Measurements from ENCODE around the gene TNNI3K. TPM values are rescaled to one million over a fixed set of nuclear protein-coding genes. Genes with fewer than 3 reads are reported as not detected.

TNNI3K gene
- total RNA-seq, 1 donor from 2014 or later = 3.1 TPM

GRCh38 chr1:74392186-74392585 is 157.0 kb downstream of the TNNI3K start:
- DNase-seq = no peak

DNA sequence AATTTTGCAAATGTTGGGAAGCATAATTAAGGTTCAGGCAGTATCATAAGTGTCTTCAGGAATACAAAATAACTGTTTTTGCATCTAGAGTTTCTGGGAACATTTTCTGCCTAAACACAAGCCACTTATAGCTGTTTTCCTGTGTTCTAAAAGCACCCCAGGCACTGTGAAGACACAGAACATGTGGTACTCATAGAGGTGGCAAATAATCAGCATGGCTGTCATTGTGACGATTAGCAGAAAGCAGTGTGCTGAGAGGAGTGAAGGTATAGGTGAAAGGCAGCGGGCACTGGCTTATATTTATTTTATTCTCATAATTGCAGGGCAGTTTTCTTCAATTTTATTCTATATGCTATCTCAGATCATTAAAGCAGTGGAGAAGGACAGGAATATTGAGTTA is 157.7 kb downstream of the TNNI3K start:
- DNase-seq = no peak

GRCh38 chr1:74395571-74395970 is 160.4 kb downstream of the TNNI3K start:
- peak; percentile 14 for DNase-seq

DNA sequence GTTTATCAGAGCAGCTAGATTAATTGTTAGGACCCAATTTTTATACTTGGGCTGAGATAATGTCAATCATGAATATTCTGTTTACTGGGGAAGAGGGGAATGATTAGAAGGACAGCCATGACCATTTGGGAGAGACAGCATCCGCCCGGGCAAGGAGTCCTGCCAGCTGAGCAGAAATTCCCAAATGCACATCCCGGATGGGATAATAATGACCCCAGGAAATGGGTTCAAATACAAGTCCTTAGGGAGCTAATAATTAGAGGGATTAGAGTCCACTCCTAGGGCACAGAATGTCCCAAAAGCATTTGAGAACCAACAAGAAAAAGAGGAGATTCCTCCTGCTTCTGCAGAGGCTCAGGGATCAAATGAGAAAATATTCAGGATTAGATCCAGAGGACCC is 161.3 kb downstream of the TNNI3K start:
- no peak for DNase-seq

DNA sequence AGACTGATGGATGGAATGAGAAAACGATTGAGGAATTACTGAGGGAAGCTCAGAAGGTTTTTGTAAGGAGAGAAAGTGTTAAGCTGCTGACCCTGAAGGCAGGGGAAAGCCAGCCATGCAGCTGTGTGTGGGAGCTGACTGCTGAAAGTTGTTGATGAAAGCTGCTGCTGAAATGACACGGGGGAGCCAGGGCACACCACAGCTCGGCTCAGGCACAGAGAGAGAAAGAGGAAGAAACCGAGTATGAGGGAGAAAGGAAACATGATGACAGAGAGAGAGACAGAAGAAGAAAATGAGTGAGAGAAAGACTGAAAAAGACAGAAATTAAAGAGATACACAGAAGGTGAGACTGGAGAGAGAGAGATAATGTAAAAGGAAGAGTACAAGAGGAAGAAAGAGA is 161.7 kb downstream of the TNNI3K start:
- DNase-seq = peak; percentile 7

GRCh38 chr1:74399249-74399648 is 164.1 kb downstream of the TNNI3K start:
- DNase-seq = no peak

DNA sequence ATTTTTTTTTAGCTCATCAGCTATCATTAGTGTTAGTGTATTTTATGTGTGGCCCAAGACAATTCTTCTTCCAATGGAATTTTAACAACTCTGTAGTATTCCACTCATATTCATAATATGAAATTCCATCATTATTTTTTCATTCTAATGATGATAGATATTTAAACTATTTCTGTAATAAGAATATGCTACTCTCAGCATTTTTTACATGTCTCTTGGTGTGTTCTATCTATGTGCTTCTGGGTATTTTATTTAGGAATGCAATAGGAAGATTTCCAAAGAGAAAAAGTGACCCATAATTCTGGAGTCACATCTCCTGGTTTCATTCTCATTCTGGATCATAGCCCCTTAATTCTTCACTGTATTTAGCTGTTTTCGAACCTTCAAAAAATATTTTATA is 167.7 kb downstream of the TNNI3K start:
- no peak for DNase-seq

GRCh38 chr1:74403606-74404005 is 168.4 kb downstream of the TNNI3K start:
- DNase-seq = peak; percentile 17

DNA sequence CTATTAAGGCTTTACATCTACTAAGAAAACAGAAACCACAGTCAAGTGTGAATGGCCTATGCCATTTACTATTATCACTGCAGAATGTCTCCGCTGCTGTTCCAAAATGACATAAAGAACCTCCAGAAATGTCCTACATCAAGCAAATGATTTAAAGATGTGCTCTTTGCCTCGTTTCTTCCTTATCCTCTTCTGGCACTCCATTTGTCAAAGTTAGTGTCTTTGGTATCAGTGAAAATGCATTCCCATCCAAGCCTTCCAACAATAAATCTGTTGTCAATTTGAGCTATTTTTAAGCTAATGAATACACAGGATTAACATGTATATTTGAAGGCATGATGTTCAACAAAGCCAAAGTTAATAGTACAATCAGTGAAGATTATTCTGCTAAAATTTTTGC is 171.6 kb downstream of the TNNI3K start:
- peak; percentile 20 for DNase-seq

DNA sequence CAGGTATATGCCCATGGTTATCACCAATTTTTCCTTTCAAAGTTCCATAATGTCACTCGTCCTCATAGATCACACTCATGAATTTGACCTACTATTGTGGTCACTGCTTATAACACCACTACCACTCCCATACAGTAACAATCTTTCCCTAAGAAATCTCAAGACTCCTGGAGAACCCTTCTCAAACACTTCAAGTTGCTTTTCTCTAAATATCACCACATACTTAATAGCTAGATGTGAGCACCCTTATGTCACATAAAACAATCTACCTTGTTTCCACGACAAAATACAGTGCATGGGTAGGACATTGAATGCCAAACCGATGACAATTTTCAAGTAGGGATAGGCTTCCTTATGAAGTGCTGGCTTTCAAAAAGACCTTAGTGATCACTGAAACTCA is 172.7 kb downstream of the TNNI3K start:
- no peak for DNase-seq

DNA sequence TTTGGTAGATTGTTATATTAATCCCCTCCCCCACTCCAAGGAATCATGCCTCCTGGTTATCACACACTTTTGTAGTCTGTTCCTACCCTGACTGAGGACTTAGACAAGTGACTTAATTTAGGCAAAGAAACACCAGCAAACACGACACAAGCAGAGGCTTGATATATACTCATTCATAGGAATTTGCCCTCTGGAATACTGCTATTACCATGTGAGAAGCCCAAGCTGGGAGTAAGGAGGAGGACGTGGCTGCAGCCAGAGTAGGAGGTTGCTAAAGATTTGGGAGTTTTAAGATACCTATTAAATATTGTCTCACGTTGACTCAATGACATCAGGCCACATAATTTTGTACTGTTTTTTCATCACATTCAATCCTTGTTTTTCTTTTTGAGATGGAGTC is 177.1 kb downstream of the TNNI3K start:
- no peak for DNase-seq

- no peak for DNase-seq
These were observed 180.7 kb downstream of the TNNI3K start for GRCh38 chr1:74415935-74416334.

GRCh38 chr1:74419611-74420010 is 184.4 kb downstream of the TNNI3K start:
- DNase-seq = no peak

GRCh38 chr1:74420467-74420866 is 185.3 kb downstream of the TNNI3K start:
- DNase-seq = no peak

DNA sequence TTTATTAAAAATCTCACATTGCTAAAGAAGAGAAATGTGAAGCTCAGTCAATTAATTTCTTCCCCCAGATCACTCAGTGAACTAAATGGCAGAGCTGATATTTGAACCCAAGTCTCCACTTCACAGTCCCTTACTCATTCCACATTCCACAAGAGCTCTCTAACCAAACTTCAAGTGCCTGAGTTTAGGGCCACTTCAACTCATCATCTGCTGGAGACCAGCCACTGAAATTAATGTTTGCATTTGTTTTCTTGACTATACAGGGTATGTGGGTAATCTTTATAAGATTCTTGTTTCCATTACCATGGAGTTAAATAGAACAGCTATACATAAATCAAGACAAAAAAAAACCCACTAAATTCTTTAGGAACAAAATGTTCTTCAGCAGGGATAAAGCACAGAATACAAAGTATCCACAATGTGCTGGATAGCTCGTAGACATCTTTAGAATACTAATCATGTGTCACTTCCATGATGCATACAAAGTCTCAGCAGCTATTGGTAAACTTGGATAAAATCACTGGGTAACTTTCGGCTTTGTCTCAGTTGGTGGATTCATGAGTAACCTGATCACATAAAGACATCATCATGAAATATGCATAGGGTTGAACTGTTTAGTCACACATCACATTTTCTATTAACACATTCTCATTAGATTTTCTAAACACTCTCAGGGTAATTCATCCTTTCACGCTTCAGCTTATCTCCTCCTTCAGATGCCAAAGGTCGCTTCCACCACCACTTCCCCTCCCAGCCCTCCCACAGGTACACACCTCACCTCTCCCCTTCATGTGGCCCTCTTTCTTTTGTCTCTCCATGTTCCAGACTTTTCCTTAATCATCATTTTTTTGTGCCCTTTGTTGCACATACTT is 187.5 kb downstream of the TNNI3K start:
- DNase-seq = no peak

DNA sequence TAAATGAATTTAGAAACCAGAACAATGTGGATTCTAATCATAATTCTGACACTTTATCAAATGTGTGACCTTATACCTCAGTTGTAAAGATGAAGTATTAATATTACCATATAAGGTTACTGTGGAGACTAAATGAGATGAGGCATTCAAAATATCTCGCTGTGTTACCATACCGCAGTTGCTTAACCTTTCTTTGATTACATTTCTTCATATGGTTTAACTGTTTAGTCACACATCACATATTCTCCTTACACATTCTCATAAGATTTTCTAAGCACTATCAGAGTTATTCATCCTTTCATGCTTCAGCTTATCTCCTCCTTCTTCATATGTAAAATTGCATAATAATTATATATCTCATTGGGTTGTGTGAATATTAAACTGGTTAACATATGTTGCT is 188.3 kb downstream of the TNNI3K start:
- DNase-seq = no peak

DNA sequence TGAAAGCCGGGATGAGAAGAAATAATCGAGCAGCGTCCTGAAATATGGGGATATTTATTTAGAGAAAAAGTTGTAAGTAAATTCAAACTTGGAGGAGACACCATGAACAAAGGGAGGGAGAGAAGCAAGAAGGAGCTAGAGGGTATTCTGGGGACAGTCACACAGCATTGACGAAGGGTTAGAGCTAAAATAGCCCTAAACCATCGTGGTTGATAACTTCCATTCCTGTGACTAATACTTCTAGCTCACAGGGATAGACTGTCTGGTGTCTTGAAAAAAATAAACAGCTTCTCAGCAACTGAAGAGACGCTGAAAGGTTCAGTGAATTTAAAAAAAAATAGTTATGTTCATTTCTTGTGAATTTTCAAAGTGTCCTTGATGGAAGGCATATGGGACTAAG is 190.5 kb downstream of the TNNI3K start:
- no peak for DNase-seq

DNA sequence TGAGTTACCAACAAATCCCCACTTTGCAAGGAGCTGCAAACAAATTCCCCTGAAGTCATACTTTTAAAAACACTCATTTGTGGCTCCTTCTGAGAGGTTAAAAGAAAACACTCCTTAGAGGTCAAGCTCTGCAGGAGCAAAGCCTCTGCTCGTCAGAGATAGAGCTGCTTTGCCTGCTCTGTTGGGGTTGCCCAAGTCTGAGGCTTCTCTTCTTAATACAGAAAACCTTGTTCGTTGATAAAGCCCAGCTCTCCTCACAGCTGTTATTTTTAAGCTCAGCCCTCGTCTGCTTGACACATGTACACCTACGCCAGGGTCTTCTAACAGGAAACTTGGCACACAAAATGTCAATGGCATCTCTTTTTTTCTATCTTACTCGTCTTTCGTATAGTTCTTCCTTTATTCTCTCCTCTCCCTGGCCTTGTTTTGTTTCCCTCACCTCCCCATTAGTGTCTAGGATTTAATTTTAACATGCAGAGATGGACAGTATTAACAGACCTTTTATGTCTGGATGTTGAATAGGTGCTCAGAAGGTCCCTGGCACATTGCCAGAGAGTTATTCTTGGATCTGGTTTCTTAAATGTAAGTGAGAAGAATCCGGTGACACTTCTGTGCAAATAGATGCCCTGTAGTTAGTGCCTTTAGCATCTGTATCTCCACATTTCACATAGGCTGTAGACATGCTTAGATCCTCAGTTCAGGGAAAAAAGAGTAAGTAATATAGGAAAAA is 191.2 kb downstream of the TNNI3K start:
- DNase-seq = no peak

DNA sequence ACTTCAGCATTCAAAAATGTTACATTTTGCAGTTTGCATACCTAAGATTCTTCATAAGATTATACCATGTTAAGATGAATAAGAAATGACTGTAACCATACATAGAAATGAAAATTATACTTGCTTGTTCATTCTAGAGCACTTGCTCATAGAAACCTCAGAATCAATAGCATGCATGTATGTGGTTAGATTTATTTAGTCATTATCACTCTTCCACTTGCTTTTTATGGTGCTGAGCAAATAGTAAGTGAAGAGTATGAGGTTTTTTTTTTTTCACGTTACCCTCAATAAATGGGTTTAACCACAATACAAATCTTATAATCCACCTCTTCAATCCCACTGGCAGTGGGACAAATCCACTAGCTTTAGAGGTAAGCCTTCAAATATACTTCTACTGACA is 192.5 kb downstream of the TNNI3K start:
- no peak for DNase-seq

DNA sequence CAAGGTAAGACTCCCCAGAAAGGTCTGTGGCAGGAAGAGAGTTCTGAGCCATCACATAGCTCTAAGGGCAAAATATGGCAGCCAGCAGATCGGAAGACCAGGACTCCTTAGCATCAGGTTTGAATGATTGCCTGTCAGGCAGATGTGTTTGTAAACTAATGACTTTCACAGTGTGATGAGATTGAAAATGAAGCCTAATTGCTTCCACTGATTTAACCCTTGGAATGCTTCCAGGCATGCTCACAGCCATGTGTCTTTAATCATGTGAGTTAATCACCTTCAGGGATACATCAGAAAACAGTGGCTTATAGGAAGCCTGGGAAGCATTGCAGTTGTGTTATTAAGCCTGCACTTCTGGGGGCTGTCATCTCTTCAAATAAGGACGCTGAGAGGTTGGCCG is 194.4 kb downstream of the TNNI3K start:
- DNase-seq = no peak

GRCh38 chr1:74430342-74430934 is 195.3 kb downstream of the TNNI3K start:
- no peak for DNase-seq

DNA sequence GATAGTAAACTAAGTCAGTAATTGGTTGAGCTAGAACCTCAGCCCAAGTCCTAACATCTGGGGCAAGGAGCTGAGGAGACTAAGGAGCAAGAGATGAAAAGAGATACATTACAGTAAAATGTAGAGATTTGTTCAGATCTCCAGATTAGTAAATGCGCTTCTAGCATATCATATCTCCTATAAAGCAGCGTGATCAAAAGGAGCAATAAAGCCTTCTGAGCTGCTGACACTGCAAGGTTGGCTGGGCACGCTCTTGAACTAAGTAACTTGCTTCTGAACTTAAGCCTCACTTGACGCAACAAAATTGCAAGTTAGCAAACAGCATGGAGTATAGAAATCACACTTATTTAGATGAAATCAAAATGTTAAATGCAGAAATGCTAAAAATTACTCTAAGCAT is 196.3 kb downstream of the TNNI3K start:
- DNase-seq = no peak

GRCh38 chr1:74432325-74432724 is 197.1 kb downstream of the TNNI3K start:
- no peak for DNase-seq
